Activated CD8-positive, alpha-beta T cell treated with anti-CD3 and anti-CD28 coated beads for 36 hours (primary cell): ENCODE results near the gene ATR. TPM values are rescaled to one million over a fixed set of nuclear protein-coding genes. Genes with fewer than 3 reads are reported as not detected.
"Not testable (repeated sequence)": the region's sequence is repeated elsewhere in the genome, so short reads cannot be mapped to it uniquely, and the experiment has no call there.

Experiments used
- ATAC-seq: fragments of 200-7000 bp; cut with Tn5 transposase; one replicate; pipeline ENCODE4 v1.10.0; 2021; ENCODE audit warnings: mild to moderate bottlenecking, moderate library complexity
- CTCF ChIA-PET: fragments of 350-600 bp; sonication (Branson Sonifier 250); formaldehyde crosslinking; loops from one replicate; lab custom pipeline; 2021; ENCODE audit warnings: antibody characterized with exemption; lab: Charles Lee
- POLR2A ChIA-PET: fragments of 350-600 bp; sonication (Branson Sonifier 250); formaldehyde crosslinking; loops from one replicate; lab custom pipeline; 2021; ENCODE audit warnings: antibody characterized with exemption; lab: Charles Lee
- DNase-seq: peaks from one replicate; pipeline ENCODE4 v3.0.0-alpha.2; 2020
- H3K27ac Mint-ChIP-seq: one replicate; pipeline ENCODE4 v1.8.0; 2021; ENCODE audit warnings: mild to moderate bottlenecking, mixed read lengths
- H3K27me3 Mint-ChIP-seq: one replicate; pipeline ENCODE4 v1.8.0; 2021; ENCODE audit warnings: mixed read lengths
- H3K36me3 Mint-ChIP-seq: one replicate; pipeline ENCODE4 v1.8.0; 2021; ENCODE audit warnings: low read depth, mixed read lengths
- H3K4me1 Mint-ChIP-seq: one replicate; pipeline ENCODE4 v1.8.0; 2021; ENCODE audit warnings: low read depth, mixed read lengths
- H3K4me3 Mint-ChIP-seq: one replicate; pipeline ENCODE4 v1.8.0; 2021; ENCODE audit warnings: mild to moderate bottlenecking, moderate library complexity, mixed read lengths
- H3K9me3 Mint-ChIP-seq: one replicate; pipeline ENCODE4 v1.8.0; 2021; ENCODE audit warnings: mixed read lengths
- intact Hi-C: fragments of 100-400 bp; cut with micrococcal nuclease; formaldehyde crosslinking; loops from one replicate; pipeline ENCODE4 v1.10.0; 2022
- total RNA-seq, 2 experiments: library from RNA; stranded (reverse); gene quantifications; one replicate each; pipeline ENCODE4 v1.2.3, GENCODE V29; 2021
- TF ChIP-seq, protein P1 (sequence below): fragments of 200-600 bp; IDR thresholded peaks from one replicate; pipeline ENCODE4 v1.8.0; 2022; ENCODE audit warnings: antibody characterized with exemption, mild to moderate bottlenecking

The ATR gene
- total RNA-seq, 2 experiments from 2014 or later = 34.2 to 39.0 TPM

DNA sequence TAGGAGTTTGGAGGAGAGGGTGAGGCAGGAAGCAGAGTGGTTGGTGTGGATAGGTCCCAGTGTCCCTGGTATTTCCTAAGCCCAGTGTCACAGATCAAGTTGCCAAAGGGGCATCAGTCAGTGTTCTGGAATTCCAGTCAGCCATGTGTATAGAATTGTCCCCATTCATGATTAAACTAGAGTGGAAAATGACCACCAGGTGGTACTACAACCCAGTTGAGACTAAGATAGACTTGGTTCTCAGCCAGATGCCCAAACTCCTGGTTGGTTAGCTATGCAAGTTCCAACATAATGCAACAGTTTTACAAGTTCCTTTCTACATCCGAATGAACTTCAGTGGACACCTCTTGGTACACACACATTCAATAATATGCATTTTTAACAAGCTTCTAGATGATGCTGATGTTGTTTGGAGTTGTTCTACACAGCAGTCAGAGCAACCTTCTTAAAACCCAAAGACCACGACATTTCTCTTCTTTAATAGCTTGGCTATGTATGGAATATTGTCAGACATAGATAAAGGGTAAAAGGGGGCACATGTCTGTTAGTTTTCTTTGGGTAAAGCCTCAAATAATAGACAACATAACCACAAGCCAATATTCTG, 8.4 kb upstream of the ATR start:
- peak; percentile 22 for DNase-seq
- peaks cover 3% of the 10 kb centered on the region for H3K27me3 Mint-ChIP-seq

DNA sequence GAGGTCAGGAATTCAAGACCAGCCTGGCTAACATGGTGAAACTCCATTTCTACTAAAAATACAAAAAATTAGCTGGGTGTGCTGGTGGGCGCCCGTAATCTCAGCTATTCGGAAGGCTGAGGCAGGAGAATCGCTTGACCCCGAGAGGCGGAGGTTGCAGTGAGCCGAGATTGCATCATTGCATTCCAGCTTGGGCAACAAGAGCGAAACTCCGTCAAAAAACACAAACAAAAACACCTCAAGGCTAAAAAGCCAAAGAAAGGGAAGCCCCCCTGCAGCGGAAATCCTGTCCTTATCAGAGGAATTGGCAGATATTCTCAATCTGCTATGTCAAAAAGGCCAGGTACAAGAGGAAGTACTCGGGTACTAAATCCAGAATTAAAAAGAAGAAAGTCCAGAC, 2.5 kb upstream of the ATR start:
- H3K4me1 Mint-ChIP-seq = peaks cover 24% of the 10 kb centered on the region
- ChIA-PET CTCF (interaction anchor here (1.3 to 1.4 kb wide), 2 partner anchors 405 to 421 kb away, joined by 3 to 4 read pairs; no protein-coding TSS in a partner anchor), POLR2A (interaction anchor here (1.3 kb wide), 1 partner anchor 143 kb away, joined by 3 read pairs; no protein-coding TSS in a partner anchor)
- intact Hi-C loops, H3K36me3 Mint-ChIP-seq, H3K9me3 Mint-ChIP-seq, H3K27ac Mint-ChIP-seq, H3K4me3 Mint-ChIP-seq, H3K27me3 Mint-ChIP-seq, DNase-seq, ATAC-seq: not testable (repeated sequence)

More for the DNA sequence above, 8.4 kb upstream of the ATR start:
- H3K27ac Mint-ChIP-seq = no peak overlapping the region
- H3K9me3 Mint-ChIP-seq = no peaks in the 10 kb centered on the region
- no peaks in the 10 kb centered on the region for H3K4me1 Mint-ChIP-seq
- CTCF ChIA-PET = interaction anchor here (0.6 to 2.0 kb wide), 20 partner anchors 9 to 412 kb away, joined by 3 to 9 read pairs (median 4); partner anchors contain the start of genes PLS1 and TRPC1
- H3K36me3 Mint-ChIP-seq = no peaks in the 10 kb centered on the region
- intact Hi-C loops = no loop called here
- POLR2A ChIA-PET = interaction anchor here (0.6 to 1.2 kb wide), 3 partner anchors 8 to 44 kb away, joined by 3 to 5 read pairs (median 4); partner anchors contain the start of genes ATR and PLS1
- ATAC-seq = peak; percentile 62
- no peak overlapping the region for H3K4me3 Mint-ChIP-seq
- TF ChIP-seq, protein P1, sequence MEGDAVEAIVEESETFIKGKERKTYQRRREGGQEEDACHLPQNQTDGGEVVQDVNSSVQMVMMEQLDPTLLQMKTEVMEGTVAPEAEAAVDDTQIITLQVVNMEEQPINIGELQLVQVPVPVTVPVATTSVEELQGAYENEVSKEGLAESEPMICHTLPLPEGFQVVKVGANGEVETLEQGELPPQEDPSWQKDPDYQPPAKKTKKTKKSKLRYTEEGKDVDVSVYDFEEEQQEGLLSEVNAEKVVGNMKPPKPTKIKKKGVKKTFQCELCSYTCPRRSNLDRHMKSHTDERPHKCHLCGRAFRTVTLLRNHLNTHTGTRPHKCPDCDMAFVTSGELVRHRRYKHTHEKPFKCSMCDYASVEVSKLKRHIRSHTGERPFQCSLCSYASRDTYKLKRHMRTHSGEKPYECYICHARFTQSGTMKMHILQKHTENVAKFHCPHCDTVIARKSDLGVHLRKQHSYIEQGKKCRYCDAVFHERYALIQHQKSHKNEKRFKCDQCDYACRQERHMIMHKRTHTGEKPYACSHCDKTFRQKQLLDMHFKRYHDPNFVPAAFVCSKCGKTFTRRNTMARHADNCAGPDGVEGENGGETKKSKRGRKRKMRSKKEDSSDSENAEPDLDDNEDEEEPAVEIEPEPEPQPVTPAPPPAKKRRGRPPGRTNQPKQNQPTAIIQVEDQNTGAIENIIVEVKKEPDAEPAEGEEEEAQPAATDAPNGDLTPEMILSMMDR = peak; percentile 59

DNA sequence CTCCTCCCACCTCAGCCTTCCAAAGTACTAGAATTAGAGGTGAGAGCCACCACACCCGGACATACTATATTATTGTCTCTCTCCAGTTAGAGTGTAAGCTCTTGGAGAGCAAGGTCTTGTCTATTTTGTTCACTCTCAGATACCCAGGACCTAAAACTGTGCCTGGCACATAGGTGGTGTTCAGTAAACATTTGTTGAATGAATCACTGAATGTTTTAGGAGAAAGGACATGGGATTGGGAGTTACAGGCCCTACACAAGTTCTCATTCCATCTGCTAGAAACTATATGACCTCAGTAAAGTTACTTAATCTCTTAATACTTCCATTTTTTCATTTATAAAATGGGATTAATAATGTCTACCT, 1.5 kb upstream of the ATR start:
- Mint-ChIP-seq H3K27ac (peak overlapping the region; percentile 95), H3K36me3 (peaks cover 15% of the 10 kb centered on the region), H3K27me3 (no peaks in the 10 kb centered on the region), H3K4me3 (peak overlapping the region; percentile 98), H3K9me3 (no peaks in the 10 kb centered on the region), H3K4me1 (peaks cover 34% of the 10 kb centered on the region)
- ChIA-PET POLR2A (interaction anchor here (1.3 kb wide), 1 partner anchor 144 kb away, joined by 3 read pairs; no protein-coding TSS in a partner anchor), CTCF (no interaction called here)
- DNase-seq (no peak), ATAC-seq (no peak)
- intact Hi-C loops = no loop called here
- TF ChIP-seq, protein P1 = no peak

DNA sequence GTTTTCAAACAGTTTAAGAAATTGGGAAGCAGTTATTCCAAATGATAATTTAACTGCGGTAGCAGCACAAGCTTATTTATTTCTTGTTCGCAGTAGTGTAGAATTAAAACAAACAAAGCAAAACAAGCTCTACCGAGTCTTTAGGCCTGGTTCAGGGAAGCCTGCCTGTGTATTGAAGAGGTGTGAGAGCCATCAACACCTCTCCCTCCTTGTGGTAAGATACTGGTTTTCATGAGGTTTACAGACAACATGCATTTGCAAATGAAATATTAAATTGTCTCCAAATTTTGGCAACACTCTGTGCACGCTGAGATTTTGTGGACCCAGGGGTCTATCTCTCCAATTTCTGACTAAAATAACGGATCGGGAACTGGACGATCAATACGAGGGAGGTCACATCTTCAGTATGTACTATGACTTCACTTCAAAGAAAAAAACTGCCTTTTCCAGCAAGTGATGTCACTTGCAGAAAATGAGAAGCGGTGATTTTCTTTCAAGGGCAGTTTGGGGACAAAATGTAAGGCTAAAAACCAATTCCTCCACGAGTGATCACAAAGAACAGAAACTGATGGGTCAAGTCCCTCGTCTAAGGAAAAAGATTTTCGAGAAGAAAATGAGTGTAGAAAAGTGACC, 721 bp downstream of the ATR start:
- DNase-seq = no peak
- ChIA-PET CTCF (interaction anchor here (1.1 to 1.5 kb wide), 4 partner anchors 12 to 424 kb away, joined by 3 to 8 read pairs (median 4); partner anchors contain the start of gene U2SURP), POLR2A (interaction anchor here (0.6 to 2.6 kb wide), 10 partner anchors 9 to 664 kb away, joined by 3 to 21 read pairs (median 6); partner anchors contain the start of genes PLS1 and U2SURP)
- H3K4me1 Mint-ChIP-seq = peaks cover 45% of the 10 kb centered on the region
- H3K27ac Mint-ChIP-seq = peak overlapping the region; percentile 95
- intact Hi-C loops = loop anchor here (5.0 to 10.0 kb wide), 2 partner anchors 147 to 424 kb away; partner anchors contain the start of genes TRPC1 and U2SURP
- H3K9me3 Mint-ChIP-seq = no peaks in the 10 kb centered on the region
- peak overlapping the region; percentile 98 for H3K4me3 Mint-ChIP-seq
- ATAC-seq = no peak
- no peaks in the 10 kb centered on the region for H3K27me3 Mint-ChIP-seq
- peaks cover 20% of the 10 kb centered on the region for H3K36me3 Mint-ChIP-seq
- TF ChIP-seq, protein P1 = no peak

DNA sequence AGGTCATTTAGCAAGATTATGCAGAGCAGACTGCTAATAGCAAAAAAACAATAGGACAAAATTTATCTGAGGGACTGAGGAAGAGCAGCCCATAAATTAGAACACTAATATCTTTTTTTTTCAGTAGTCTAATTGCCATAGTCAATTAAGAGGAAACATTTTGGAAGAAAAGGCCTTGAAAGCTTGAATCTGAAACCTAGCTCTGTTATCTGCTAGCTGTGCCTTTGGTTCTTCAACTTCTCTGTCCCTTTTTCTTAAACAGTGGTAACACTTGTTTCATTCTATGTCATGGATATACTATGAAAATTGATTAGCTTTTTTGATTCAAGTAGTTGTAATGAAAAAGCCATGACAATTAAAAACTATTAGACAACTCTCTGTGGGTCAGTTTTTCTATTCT, 1.7 kb downstream of the ATR start:
- no peaks in the 10 kb centered on the region for H3K9me3 Mint-ChIP-seq
- POLR2A ChIA-PET = interaction anchor here (1.0 to 2.6 kb wide), 3 partner anchors 8 to 148 kb away, joined by 3 to 10 read pairs (median 4); partner anchors contain the start of gene PLS1
- peaks cover 47% of the 10 kb centered on the region for H3K4me1 Mint-ChIP-seq
- no peak for DNase-seq
- CTCF ChIA-PET = interaction anchor here (1.1 to 1.5 kb wide), 4 partner anchors 11 to 425 kb away, joined by 3 to 8 read pairs (median 4); partner anchors contain the start of gene U2SURP
- TF ChIP-seq, protein P1 = no peak
- intact Hi-C loops = loop anchor here (5.0 to 10.0 kb wide), 2 partner anchors 148 to 426 kb away; partner anchors contain the start of genes TRPC1 and U2SURP
- peak overlapping the region; percentile 36 for H3K27ac Mint-ChIP-seq
- H3K36me3 Mint-ChIP-seq = peaks cover 22% of the 10 kb centered on the region
- no peak for ATAC-seq
- H3K27me3 Mint-ChIP-seq = no peaks in the 10 kb centered on the region
- H3K4me3 Mint-ChIP-seq = peak overlapping the region; percentile 98
